ENCODE measurements around the gene SDCBP2.

SDCBP2 gene

GRCh38 chr20:1322511-1323245 lies 6.3 kb downstream of the SDCBP2 start:
- DNase-seq (ENCODE audit: extremely low read depth, insufficient read length) = no peak
- no peaks in the 10 kb centered on the region for H3K27me3 ChIP-seq (replicated peaks; ENCODE audit: control insufficient read depth, insufficient read depth, low read length)
- TF ChIP-seq CTCF (IDR thresholded peaks at IDR 0.05; ENCODE audit: insufficient read depth, low read length, poor library complexity, severe bottlenecking) = no peak
- H3K36me3 ChIP-seq (ENCODE audit: control insufficient read depth, insufficient read depth, low read length) = no peaks in the 10 kb centered on the region; the same call in 1 of the 2 replicates
- no peak overlapping the region for H3K4me3 ChIP-seq (replicated peaks; ENCODE audit: low read depth, low read length)

DNA sequence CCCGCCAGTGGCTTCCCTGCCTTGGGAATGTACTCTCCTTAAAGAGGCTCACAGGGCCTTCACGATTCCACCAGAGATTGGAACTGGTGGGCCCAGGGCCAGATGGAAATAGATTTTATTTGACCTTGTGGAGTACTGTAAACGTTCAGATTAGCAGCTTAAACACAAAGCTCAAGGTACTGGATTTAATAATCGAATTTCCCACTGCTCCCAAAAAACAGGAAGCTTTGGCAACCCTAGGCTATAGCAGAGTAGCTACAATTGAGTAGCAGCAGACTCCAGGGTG lies 7.3 kb downstream of the SDCBP2 start:
- no peaks in the 10 kb centered on the region for H3K27me3 ChIP-seq (replicated peaks; ENCODE audit: control insufficient read depth, insufficient read depth, low read length)
- DNase-seq (ENCODE audit: extremely low read depth, insufficient read length) = no peak
- H3K36me3 ChIP-seq (ENCODE audit: control insufficient read depth, insufficient read depth, low read length) = no peaks in the 10 kb centered on the region
- no peak overlapping the region for H3K4me3 ChIP-seq (replicated peaks; ENCODE audit: low read depth, low read length)
- TF ChIP-seq CTCF (IDR thresholded peaks at IDR 0.05; ENCODE audit: insufficient read depth, low read length, poor library complexity, severe bottlenecking) = no peak

DNA sequence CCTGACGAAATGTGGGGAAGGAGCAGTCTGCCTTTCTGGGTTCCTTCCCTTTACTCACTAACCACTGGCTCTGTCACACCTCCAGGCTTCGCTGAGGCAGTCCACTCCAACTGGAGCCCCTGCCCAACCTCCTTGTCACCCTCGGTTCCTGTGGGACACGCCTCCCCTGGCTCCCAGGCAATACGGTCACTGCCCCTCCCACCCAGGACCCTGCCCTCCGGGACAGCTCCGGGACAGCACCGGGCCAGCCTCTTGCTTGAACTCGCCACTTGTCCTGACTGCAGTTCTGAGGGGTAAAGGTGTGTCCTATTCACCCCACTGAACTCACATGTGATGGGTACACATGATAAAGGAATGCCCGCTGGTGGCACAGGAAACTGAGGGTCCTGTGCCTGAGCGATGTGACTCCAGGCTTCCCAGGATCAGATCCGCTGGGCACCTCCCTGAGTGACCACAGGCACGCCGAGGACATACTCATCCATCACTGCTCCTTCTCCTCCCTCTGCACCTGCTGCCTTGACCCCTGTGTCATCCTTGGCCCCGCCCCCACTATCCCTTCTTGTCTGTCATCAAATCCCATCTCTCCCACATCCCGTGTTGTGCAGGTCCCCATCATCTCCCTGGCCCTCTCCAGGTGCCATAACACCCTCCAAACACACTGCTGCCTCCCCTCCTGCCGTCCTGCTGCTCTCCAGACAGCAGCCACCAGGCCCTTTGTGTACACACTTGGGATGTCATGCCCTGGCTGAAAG lies 7.9 kb downstream of the SDCBP2 start:
- Histone ChIP-seq H3K4me3 (replicated peaks; ENCODE audit: low read depth, low read length) (no peak overlapping the region), H3K36me3 (ENCODE audit: control insufficient read depth, insufficient read depth, low read length) (no peaks in the 10 kb centered on the region), H3K27me3 (replicated peaks; ENCODE audit: control insufficient read depth, insufficient read depth, low read length) (no peaks in the 10 kb centered on the region)
- TF ChIP-seq CTCF (IDR thresholded peaks at IDR 0.05; ENCODE audit: insufficient read depth, low read length, poor library complexity, severe bottlenecking) = no peak
- DNase-seq (ENCODE audit: extremely low read depth, insufficient read length) = no peak

GRCh38 chr20:1320016-1320415 lies 8.9 kb downstream of the SDCBP2 start:
- Histone ChIP-seq H3K4me3 (replicated peaks; ENCODE audit: low read depth, low read length) (no peak overlapping the region), H3K27me3 (replicated peaks; ENCODE audit: control insufficient read depth, insufficient read depth, low read length) (no peaks in the 10 kb centered on the region)
- TF ChIP-seq CTCF (IDR thresholded peaks at IDR 0.05; ENCODE audit: insufficient read depth, low read length, poor library complexity, severe bottlenecking) = no peak

DNA sequence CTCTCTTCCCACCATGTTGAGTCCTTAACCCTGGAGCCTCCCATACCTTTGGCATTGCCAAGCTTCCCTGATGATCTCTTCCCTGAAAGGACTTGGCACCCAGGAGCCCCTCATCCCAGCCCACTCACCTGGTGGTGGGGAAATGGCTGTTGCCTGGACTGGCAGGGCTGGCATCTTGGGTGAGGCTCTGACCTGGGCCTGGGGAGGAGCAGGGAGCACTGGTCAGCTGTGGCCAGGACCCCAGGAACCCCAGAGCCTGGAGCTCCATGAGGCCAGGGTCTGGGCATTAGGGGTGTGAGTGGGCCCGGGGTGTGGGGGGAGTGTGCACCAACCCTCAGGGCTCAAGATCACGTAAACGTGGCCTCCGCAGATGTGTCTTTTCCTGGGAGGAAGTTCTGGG lies 9.5 kb downstream of the SDCBP2 start:
- TF ChIP-seq CTCF (IDR thresholded peaks at IDR 0.05; ENCODE audit: insufficient read depth, low read length, poor library complexity, severe bottlenecking) = no peak
- Histone ChIP-seq H3K27me3 (replicated peaks; ENCODE audit: control insufficient read depth, insufficient read depth, low read length) (no peaks in the 10 kb centered on the region), H3K4me3 (replicated peaks; ENCODE audit: low read depth, low read length) (no peak overlapping the region), H3K36me3 (ENCODE audit: control insufficient read depth, insufficient read depth, low read length) (no peaks in the 10 kb centered on the region)
- DNase-seq (ENCODE audit: extremely low read depth, insufficient read length) = no peak

More at GRCh38 chr20:1320016-1320415, 8.9 kb downstream of the SDCBP2 start:
- no peak for DNase-seq (ENCODE audit: extremely low read depth, insufficient read length)
- no peaks in the 10 kb centered on the region for H3K36me3 ChIP-seq (ENCODE audit: control insufficient read depth, insufficient read depth, low read length)

Data from GM06990 (cell line).